NCI-H1092 (cell line): ENCODE measurements around the gene BRS3.

Experiments used
- DNase-seq: peaks from one replicate; lab custom pipeline; 2025; lab: John Stamatoyannopoulos, UW

Gene BRS3

GRCh38 chrX:136495043-136495442 is 7.3 kb downstream of the BRS3 start:
- DNase-seq, result no peak

GRCh38 chrX:136496186-136496763 is 8.5 kb downstream of the BRS3 start:
- peak; percentile 36 for DNase-seq

- DNase-seq, result peak; percentile 87
Measured at GRCh38 chrX:136496764-136497555, 9.2 kb downstream of the BRS3 start.

- DNase-seq, result no peak
Measured at GRCh38 chrX:136497556-136498052, 9.9 kb downstream of the BRS3 start, which contains the start of gene HTATSF1. Gene HTATSF1 (plus strand): TSS chrX:136497592. CDS start chrX:136497685, 93 bp downstream.

GRCh38 chrX:136519069-136519468 is 31.3 kb downstream of the BRS3 start:
- no peak for DNase-seq

GRCh38 chrX:136523770-136524169 is 36.0 kb downstream of the BRS3 start:
- DNase-seq, result no peak

- peak; percentile 36 for DNase-seq
Measured at GRCh38 chrX:136525738-136526606, 38.2 kb downstream of the BRS3 start.

GRCh38 chrX:136528645-136529315 is 41.0 kb downstream of the BRS3 start:
- DNase-seq, result no peak

- no peak for DNase-seq
Measured at GRCh38 chrX:136529795-136530194, 42.0 kb downstream of the BRS3 start.

GRCh38 chrX:136531951-136532350 is 44.2 kb downstream of the BRS3 start, which contains the start of gene VGLL1:
Gene VGLL1 (plus strand): TSS chrX:136532215. CDS start chrX:136536021, 3,806 bp downstream.
- no peak for DNase-seq

GRCh38 chrX:136534131-136534530 is 46.4 kb downstream of the BRS3 start:
- no peak for DNase-seq

- no peak for DNase-seq
Measured at GRCh38 chrX:136538811-136539210, 51.1 kb downstream of the BRS3 start.

- DNase-seq, result no peak
Measured at GRCh38 chrX:136540226-136540625, 52.5 kb downstream of the BRS3 start.

GRCh38 chrX:136541294-136541693 is 53.5 kb downstream of the BRS3 start:
- DNase-seq, result no peak

GRCh38 chrX:136542281-136542680 is 54.5 kb downstream of the BRS3 start:
- no peak for DNase-seq
